Uterus (tissue), 2 donors: Measurements from ENCODE around the gene SLC4A4.

Experiments
- POLR2A ChIP-seq, 2 donors: fragments of 450-650 bp; IDR thresholded peaks; one replicate each; pipeline ENCODE4 v1.6.1; 2016; ENCODE audit warnings: antibody characterized with exemption in 2 of 2, mild to moderate bottlenecking in 1 of 2, moderate library complexity in 1 of 2
- TF ChIP-seq, protein P1 (sequence below), 4 experiments: fragments of 200-600 bp in 2 of 4; fragments of 450-650 bp in 2 of 4; sonication (generic) in 2 of 4; IDR thresholded peaks; one replicate each; pipeline ENCODE4 v1.5.1; 2016 to 2019; ENCODE audit warnings: antibody characterized with exemption in 4 of 4, mild to moderate bottlenecking in 2 of 4, moderate library complexity in 1 of 4

GRCh38 chr4:71445811-71446210, 107.0 kb downstream of the SLC4A4 start:
- TF ChIP-seq, protein P1, sequence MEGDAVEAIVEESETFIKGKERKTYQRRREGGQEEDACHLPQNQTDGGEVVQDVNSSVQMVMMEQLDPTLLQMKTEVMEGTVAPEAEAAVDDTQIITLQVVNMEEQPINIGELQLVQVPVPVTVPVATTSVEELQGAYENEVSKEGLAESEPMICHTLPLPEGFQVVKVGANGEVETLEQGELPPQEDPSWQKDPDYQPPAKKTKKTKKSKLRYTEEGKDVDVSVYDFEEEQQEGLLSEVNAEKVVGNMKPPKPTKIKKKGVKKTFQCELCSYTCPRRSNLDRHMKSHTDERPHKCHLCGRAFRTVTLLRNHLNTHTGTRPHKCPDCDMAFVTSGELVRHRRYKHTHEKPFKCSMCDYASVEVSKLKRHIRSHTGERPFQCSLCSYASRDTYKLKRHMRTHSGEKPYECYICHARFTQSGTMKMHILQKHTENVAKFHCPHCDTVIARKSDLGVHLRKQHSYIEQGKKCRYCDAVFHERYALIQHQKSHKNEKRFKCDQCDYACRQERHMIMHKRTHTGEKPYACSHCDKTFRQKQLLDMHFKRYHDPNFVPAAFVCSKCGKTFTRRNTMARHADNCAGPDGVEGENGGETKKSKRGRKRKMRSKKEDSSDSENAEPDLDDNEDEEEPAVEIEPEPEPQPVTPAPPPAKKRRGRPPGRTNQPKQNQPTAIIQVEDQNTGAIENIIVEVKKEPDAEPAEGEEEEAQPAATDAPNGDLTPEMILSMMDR (IDR thresholded peaks at IDR 0.05), result no peak
- no peak for TF ChIP-seq POLR2A (IDR thresholded peaks at IDR 0.05)
